Ishikawa (cell line): ENCODE data around the gene WDR83.

ENCODE experiments used
- EP300 ChIP-seq: IDR thresholded peaks from 2 replicates; pipeline ENCODE4 v1.6.1; 2012; ENCODE audit warnings: borderline replicate concordance
- MAX ChIP-seq: IDR thresholded peaks from 2 replicates; pipeline ENCODE4 v1.6.1; 2012
- TCF12 ChIP-seq: IDR thresholded peaks from 2 replicates; pipeline ENCODE4 v1.6.1; 2012; ENCODE audit warnings: low read depth
- USF1 ChIP-seq: IDR thresholded peaks from 2 replicates; pipeline ENCODE4 v1.6.1; 2012
- TF ChIP-seq, protein P1 (sequence below): IDR thresholded peaks from 2 replicates; pipeline ENCODE4 v1.6.1; 2012; ENCODE audit warnings: low read depth, mild to moderate bottlenecking

GRCh38 chr19:12665671-12666264 is 839 bp upstream of the WDR83 start:
- TF ChIP-seq MAX (no peak), EP300 (no peak), USF1 (no peak), TCF12 (no peak)
- TF ChIP-seq, protein P1, sequence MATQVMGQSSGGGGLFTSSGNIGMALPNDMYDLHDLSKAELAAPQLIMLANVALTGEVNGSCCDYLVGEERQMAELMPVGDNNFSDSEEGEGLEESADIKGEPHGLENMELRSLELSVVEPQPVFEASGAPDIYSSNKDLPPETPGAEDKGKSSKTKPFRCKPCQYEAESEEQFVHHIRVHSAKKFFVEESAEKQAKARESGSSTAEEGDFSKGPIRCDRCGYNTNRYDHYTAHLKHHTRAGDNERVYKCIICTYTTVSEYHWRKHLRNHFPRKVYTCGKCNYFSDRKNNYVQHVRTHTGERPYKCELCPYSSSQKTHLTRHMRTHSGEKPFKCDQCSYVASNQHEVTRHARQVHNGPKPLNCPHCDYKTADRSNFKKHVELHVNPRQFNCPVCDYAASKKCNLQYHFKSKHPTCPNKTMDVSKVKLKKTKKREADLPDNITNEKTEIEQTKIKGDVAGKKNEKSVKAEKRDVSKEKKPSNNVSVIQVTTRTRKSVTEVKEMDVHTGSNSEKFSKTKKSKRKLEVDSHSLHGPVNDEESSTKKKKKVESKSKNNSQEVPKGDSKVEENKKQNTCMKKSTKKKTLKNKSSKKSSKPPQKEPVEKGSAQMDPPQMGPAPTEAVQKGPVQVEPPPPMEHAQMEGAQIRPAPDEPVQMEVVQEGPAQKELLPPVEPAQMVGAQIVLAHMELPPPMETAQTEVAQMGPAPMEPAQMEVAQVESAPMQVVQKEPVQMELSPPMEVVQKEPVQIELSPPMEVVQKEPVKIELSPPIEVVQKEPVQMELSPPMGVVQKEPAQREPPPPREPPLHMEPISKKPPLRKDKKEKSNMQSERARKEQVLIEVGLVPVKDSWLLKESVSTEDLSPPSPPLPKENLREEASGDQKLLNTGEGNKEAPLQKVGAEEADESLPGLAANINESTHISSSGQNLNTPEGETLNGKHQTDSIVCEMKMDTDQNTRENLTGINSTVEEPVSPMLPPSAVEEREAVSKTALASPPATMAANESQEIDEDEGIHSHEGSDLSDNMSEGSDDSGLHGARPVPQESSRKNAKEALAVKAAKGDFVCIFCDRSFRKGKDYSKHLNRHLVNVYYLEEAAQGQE, result no peak
